NCI-H748 treated with DMSO at 0.1 percent for 48 hours (cell line): ENCODE measurements around the gene TTLL10.

ENCODE experiments used
- DNase-seq: peaks from one replicate; lab custom pipeline; 2025; lab: John Stamatoyannopoulos, UW

TTLL10 gene

DNA sequence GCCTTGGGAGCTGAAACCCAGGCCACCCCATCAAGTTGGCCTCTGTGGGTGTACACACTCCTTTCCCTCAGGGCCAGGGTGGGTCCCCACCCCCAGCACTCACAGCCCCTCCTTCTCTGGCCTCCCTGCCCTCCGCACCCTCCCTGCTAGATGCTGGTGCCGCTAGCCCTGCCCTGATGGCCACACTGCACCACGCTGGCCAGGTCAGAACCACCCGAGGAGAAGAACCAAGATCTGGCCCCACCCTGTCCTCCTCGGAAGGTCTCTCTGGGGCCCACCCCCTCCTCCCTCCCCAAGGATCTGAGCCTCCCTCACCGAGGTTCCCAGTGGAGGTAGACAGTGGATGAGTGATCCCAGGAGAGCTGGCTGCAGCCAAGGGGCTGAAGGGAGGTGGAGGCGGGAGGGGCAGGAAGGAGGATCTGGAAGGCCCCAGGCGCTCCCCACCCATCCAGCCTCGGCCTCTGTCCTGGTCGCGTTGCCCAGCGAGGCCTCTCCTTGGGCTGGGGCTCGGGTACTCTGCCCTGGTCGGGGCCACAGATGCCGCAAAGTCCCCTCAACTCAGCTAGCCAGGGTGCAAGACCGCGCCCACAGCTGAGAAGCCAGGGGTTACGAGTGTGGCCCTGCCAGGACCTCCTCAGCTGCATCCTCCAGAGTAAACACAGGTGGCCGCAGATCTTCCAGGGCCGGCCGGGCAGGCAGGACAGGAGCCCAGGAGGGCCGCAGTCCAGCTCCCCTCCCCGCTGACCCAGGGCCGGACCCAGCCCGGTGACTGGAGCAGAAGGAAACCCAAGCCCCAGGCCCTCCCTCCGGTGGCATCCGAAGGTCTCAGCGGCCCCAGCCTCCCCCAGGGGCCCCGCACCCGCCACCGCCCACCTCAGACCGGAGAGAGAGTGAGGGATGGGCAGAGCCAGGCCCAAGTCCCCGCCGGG, 63.5 kb downstream of the TTLL10 start:
- DNase-seq, result no peak

DNA sequence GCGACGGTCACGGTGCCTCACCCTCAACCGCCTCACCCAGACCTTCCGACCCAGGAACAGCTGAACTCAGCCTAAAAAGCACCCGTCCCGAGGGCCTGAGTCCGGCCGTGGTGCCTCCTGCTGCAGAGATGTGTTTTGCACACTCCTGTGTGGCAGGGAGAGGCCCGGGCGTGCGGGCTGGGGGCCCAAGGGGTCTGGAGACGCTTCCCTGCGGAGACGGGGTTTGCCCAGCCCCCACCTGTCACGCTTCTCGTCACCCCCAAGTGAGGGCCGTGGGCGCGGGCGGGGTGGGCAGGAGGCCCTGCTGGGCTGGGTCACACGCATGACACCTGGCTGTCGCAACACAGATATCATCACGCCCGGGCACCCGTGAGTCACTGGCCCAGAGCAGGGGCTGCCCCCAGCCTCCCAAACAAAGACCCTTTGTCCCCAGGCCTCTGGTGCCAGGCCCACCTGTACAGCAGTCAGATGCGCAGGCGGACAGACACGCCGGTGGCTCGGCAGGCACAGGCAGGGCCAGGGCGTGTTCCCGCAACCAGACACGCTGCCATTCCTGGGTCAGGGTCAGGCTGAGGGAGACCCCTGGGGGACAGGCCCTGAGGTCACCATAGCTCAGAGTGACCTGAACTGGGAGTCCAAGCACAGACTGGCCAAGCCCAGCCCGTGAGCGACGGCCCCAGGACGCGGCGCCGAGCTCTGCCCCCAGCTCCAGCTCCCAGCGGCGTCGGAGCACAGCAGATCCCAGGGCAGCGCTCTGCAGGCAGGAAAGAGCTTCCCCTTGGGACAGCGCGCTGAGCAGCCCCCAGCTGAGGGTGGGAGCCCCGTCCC, 64.4 kb downstream of the TTLL10 start:
- DNase-seq, result no peak

DNA sequence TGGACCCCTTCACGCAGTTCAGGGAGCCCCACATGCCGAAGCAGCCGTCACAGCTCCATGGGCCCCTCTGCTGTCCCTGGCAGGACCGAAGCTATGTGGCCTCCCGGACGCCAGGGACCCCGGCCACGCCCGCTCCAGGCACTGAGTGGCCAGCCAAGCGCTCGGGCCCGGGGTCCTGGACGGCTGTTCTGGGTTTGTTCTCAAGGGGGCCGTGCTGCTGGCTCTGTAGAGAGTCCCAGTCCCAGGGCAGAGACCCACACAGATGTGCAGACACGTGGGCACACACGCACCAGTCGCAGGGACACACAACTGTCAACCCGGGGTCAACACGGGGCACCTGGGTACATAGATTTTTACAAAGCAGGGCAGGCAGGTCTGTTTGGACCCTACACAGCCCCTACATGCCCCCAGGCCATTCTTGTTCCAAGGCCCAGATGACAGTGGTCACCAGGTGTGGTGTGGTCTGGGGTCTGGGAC, 65.1 kb downstream of the TTLL10 start:
- DNase-seq, result no peak

DNA sequence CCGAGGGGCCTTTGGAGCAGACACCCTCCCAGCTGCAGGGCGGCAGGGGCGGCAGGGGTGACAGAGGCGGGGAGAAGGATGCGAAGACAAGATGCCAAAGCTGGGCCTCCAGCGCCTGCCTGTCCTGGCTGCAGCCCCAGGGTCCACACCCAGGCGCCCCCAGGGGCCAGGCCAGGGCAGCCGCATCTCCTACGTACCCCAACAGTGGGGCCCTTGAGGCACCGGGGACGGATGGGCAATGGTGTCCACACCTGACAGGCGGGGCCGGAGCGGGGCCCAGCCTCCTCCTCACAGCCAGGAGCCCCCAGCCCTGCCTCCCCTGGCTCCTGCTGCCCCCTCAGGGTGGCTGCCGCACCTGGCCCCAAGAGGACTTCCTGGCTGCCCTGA, 65.5 kb downstream of the TTLL10 start:
- DNase-seq, result no peak

DNA sequence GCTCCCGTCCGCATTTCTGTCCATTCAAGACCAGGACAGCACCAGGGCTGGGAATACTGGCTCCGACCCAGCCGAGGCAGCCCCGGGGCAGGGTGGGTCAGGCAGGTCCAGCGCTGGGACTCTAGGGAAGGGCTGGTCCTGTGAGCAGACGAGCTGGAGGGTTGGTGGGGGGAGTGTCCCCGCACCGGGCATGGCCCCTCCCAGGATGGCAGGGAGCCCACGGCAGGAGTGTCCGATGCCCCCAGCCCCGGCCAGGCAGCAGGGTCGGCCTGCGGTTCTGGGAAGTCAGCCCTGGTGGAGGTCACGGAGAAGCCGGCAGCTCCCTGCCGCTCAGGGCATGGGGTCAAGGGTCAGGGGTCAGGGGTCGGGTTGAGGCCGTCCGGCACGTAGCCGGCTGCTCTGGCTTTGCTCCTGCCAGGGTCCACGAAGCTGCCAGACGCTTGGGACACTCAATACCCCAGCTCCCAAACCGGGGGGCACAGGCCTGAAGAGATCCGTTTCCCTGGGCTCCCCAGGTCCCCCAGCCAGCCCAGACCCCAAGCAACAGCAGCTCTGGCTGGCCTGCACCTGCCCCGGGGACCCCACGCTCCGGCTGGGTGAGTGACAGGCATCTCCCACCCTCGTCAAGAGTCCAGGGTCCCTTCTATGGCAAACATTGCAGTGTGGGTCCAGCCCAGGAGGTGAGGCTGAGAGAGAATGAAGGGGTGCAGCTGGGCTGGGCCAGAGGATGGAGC, 66.1 kb downstream of the TTLL10 start:
- DNase-seq, result no peak

DNA sequence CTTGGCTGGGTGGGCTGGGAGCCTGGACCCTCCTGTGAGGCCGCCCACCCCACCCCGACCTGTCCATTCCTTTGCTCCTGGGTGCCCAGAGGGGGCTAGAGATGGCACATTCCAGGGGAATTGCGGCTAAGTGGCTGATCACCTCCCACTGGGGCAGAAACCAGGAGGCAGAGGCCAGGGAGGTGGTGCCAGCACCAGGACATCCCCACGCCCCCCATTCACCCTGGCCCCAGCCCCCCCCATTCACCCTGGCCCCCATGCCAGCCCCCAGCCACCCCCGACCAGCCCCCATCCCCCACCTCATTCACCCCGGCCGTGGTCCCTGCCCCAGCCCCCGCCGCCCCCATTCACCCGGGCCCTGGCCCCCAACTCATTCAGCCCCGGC, 66.7 kb downstream of the TTLL10 start:
- DNase-seq, result no peak

DNA sequence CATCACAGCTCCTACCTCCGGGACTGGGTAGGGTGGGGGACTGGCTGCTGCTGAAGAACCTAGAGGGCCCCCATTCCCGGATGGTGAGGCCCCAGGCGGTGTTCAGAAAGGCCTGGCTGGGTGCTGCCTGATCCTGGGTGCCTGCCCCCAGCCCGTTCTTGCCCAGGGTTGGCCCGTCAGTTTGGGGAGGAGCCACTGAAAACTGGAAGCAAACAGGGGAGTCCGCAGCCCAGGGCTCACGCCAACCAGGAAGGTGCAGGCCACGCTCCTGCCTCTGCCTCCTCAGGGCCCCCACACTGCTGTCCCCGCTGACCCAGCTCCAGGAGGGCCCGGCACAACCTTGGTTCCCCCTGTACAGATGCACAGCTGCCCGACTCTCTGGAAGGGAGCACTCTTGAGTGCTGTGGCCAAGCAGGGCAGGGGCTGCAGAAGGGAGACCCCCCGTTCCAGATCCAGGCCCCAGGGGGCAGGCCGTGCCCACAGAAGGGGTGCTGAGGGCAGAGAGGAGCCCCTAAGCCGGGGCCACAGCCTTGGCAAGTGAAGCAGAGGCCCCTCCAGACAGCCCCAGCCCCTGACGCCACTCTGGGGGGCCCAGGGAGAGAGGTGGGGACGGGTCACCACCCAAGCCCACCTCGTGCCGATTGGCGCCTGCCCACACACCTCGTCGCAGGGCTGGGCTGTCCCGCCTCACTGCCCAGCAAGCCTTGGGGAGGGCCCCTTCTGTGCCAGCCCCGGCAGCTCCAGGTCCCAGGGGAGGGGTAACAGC, 67.3 kb downstream of the TTLL10 start:
- no peak for DNase-seq

DNA sequence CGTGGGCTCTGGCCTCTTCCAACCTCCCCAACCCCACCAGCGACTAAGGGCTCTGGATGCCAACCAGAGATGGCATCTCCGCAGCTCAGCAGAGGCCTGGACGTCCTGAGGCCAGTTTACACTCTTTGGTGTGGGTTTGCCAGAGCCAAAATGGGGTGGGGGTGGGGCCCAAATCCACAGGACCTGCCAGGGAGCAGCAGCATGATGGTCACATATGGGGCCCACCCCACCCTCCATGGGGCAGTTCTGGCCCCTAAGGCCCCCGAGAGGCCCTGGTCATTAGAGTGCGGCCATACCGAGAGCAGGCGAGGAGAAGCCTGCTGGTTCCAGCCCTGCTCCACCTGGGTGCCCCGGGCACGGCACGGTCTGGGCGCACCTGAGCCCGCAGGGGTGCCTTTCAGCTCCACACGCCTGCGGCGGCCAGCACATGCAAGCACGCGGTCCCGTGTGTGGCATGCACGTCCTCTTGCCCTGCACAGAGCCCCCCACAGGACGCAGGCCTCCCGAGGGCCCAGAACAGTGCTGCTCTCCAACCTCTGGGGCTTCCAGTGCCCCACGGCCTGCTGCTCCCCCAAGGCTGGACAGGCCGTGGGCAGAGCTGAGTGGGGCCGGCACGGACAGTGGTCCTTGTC, 68.0 kb downstream of the TTLL10 start:
- DNase-seq, result no peak

DNA sequence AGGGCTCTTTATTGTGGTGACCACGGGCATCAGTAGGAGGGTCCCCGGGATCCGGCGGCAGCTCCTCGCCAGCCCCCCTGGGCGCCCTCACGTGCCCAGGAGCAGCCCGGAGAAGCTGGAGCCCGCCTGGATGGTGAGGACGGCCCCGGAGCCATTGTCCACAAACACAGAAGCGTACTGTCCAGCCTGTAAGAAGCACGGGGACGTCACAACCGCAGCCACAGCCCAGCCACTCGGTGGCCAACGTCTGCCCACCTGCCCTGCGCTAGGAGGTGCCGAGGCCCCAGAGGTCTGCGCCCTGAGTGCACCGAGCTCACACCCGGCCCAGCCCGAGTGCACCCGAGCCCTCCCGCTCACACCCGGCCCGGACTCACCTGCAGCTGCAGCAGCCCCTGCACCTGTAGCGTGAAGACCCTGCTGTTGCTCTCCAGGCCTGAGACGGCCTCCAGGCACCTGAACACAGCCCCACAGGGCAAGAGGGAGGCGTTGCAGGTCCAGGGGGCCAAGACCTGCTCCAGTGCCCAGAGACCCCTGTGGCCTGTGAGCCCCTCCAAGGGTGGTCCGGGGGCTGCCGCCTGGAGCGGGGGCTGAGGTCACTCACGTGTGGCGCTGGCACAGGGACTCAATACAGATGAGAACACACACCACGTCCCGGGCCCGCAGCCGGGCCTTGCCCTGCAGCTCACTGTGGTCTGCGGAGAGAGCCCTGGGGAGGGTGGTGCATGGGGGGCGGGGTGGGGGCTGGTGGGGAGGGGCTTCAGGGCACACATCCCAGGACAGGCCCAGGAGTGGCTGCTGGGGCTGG, 69.0 kb downstream of the TTLL10 start:
- DNase-seq, result no peak

DNA sequence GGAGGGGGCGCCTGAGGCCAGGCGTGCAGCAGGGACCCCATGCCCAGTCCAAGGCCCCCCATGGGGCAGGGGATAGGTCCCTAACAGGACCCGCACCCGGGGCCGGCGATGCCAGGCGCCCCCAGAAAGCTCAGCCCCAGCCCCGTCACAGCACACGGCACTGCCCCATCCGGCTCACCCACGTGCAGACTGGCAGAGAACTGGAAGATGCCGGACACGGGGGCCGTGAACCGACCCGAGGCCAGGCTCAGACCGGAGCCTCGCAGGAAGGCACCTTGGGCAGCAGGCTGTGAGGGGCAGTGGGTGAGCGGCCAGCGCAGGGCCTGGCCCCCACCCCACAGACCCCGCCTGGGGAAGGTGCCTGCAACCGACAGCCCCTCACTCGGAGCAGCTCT, 69.6 kb downstream of the TTLL10 start:
- no peak for DNase-seq

DNA sequence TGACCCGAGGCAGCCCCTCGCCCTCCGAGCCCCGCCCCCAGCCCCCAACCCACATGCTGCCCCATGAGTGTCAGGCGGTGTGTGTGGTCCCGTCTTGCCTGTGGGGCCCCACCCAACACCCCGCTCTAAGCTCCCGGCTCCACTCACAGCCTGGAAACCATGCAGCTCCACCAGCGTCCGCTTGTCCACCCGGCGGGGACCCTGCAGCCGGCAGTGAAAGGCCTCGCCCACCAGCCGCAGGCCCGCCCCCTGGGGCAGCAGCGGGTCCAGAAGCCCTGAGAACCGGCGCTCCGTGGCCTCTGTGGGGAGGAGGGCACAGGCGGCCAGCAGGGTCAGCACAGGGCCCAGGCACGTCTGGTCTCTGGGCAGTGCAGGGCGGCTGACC, 70.1 kb downstream of the TTLL10 start:
- no peak for DNase-seq

DNA sequence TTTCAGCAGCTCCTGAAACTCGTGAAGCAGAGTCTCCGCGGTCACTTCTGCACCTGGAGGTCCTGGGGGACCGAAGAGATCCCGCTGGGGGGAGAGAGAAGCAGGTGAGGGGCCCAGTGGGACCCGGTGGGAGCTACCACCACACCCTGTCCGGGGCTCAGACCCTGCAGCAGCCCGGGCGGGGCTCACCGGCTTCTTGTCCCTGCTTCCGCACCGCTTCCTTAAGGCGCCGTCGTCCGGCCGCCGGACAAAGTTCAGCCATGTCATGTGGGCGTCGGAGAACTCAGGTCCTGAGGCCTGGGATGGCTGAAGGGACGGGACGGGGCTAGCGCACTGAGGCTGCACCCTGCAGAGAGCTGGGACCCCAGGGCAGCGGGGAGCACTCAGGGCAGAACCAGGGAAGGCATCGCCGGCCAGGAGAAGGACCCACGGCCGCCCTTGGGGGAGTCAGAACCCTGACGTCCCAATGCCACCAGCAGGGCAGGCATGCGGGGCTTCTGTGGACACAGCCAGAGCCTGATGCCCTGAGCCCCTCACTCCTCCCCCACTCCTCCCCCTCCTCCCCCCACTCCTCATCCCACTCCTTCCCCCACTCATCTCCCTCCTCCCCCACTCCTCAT, 70.6 kb downstream of the TTLL10 start:
- DNase-seq, result no peak

DNA sequence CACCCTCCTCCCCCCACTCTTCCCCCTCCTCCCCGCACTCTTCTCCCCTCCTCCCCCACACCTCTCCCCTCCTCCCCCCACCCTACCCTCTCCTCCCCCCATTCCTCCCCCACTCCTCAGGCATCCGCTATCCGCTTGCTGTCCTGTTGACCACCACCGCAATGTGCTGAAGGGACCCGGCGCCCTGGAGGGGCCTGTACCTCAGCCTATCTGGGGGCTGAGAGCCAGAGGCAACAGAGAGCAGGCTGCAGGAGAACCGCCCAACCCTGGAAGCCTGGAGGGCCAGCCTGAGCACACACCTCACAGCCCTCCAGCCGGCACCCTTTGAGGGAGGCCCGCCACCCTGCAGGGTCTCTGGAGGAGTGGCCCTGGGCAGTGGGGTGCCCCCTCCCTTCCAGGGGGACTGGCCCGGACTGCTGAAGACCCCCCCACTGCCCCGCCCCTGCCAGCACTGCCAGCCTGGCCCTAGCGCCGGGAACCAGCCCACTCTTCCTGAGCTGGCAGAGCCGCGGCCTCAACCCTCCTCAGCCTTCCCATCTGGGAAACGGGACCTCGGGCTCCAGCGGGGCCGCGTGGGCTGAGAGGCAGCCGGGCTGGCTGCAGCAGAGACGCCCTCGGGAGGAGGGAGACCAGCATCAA, 71.6 kb downstream of the TTLL10 start:
- DNase-seq, result no peak

DNA sequence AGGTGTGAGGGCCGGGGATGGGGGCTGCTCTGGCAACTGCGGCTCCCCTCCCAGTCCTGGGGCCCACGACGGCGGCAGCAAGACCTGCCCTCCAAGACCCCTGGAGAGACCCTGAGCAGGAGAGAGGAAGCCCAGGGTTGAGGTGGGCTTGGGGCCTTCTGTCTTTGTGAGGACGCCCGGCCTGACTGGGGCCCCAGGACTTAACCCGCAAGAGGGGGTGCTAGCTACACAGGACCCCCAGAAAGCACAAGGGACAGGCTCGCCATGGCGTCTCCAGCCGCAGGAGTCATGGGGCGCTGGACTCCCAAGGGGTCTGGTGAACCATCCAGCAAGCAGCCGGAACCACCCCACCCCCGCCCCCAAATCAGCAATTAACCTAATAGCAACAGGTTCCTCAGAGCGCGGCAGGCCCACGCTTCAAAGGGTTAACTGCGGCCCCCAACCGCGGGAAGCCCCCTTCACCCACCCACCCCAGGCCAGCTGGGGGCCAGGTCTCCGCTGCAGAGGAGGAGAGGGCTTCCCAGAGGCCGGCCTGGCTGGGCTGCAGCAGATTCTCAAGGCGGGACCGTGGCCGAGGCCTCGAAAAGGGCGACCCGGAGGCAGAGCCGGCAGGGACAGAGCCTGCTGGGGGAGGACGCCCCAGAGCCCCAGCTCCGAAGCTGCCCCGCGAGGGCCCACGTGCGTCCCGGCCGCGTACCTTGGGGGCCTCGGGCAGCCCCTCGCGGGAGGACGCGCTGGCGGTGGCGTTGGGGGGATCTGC, 72.3 kb downstream of the TTLL10 start:
- no peak for DNase-seq

DNA sequence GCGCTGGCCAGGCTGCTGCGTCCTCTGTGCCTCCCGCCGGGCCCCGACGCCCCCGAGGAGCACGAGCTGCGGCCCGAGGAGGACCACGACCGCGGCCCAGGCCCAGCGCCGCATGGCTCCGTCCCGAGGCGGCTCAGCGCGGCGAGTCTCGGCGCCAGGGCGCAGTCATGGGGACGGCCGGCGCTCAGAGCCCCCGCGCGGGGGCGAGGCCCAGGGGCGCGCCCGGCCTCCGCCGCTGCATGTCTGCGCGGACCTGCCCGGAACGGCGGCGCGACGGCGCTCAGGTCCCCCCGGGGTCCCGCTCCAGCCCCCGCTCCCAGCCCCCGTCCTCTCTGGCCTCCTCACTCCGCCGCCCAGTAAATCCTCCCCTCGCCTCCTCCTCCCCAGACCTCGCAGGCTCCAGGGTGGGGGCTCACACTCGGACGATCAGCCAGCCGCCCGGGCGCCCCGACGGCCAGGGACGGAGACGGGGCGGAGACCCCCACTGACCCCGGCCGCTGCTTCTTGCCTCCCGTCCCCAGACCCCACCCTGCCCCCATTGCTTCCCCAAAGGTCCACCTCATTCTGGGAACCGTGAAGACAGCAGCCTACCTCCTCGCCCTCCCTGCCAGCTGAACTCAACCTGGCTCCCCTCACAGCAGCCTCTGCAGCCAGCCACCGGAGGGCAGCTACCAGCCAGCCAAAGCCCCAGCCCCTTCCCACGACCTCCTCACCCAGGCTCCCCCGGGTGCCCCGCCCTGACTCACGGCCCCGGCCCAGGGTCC, 73.1 kb downstream of the TTLL10 start, which contains the start of gene C1QTNF12:
TSS of gene C1QTNF12 (minus strand) at position 146 of the 764 bp plus-strand sequence. CDS start at position 114, 32 bp downstream.
- DNase-seq, result no peak

DNA sequence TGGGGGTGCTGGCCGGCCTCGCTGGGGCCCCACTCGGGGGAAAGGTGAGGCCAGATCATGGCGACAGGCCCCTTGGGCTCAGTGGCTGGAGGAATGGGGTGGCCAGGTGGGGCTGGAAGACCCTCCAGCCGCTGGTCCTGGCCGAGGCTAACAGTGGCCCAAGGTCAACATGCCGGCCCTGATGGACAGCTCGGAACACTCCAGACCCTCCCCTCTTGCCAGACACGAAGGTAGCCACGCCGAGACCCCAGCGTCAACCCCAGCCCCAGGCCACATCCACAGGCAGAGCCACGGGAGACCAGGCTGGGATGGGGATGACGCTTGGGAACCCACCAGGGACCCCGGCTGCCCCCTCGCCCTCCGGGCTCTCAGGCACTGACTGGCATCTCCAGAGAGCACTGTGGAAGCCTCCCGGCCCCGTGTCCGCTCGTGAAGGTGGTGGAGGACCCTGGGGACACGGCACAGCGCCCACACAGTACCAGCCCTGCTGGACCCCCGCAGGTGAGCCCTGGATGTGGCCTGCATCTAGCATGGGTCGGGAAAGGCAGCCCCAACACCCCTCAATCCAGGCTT, 73.7 kb downstream of the TTLL10 start:
- no peak for DNase-seq
